ENCODE measurements around the gene HIVEP3.

HIVEP3 gene

DNA sequence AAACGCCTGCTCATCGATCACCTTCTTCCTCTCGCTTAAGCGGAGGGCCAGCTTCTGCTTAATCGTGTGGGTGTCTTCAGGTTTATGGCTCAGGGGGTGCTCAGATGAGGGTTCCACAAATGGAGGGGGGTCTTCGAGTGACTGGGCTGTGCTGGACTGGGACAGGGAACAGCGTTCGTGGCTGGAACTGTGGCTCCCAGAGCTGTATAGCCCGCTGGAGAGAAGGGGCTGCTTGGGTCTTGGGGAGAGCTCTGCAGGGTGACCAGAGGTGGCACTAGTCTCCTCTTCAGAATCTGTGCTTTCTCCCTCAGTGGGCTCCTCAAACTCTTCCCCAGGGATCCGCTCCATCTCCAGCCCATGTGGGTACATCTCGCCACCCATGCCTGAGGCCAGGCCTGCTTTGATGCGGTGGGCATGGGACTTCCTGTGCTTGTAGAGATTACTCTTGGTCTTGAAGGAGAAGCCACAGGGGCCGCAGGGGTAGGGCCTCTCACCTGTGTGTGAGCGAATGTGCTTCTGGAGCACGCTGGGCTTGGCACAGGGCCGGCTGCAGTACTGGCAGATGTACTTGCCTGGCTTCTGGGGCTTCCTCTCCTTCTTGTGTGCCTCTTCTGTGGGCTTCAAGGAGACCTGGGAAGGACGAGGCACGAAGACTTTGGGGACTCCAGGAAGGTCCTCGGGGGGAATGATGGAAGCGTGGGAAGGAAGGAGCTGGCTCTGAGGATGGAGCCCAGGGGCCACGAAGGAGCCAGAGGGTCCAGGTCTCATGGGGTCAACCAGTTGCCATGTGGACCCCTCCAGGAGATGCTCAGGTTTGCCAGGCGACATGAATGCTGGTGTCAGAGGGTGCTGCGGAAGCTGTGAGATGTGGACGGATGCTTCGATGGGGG is 334.8 kb downstream of the HIVEP3 start:
- no peak for DNase-seq (ENCODE audit: low read depth in 2 of 2)

- no peak for DNase-seq (ENCODE audit: low read depth in 2 of 2)
Measured at GRCh38 chr1:41582851-41583657, 335.7 kb downstream of the HIVEP3 start.

DNA sequence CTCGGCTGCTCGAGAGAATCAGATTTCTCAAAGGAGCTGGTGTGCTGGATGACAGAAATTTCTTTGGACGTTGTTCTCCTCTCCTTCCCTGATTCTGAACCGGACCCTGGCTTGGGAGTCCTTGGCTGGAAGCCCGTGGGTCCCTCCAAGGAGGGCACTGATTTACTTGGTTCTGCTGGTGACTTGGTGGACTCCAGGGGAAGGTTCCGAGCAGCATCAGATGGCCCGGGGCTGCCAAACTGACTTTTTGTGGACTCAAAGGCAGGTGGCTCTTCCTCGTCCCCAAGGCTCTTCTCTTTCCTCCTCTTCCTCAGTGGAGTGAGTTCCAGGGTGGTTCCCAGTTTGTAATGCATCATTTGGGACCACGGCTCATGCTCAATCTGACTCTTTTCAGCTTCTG is 336.4 kb downstream of the HIVEP3 start:
- DNase-seq (ENCODE audit: low read depth in 2 of 2): no peak

GRCh38 chr1:41582004-41582325 is 336.8 kb downstream of the HIVEP3 start:
- no peak for DNase-seq (ENCODE audit: low read depth in 2 of 2)

- DNase-seq (ENCODE audit: low read depth in 2 of 2): no peak
Measured at GRCh38 chr1:41581216-41582003, 337.3 kb downstream of the HIVEP3 start.

GRCh38 chr1:41580520-41581172 is 338.1 kb downstream of the HIVEP3 start:
- no peak for DNase-seq (ENCODE audit: low read depth in 2 of 2)

DNA sequence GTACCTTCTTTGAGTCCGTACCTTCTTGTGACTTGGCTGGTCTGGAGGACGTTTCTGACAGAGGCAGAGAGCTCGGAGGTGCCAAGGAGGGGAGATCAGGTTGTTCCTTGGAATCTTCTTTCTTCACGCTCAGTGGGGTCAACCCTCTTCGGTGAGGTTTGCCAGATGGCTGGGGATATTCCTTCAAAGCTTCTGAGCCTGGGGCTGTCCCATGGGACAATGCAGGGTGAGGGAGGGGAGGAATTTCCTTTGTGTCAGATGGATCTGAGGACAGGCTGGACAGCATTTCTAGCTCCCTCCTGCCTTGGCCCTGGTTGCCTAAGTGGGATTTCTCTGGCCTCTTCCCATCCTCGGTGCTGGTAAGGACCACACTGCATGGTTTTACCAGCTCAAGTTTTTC is 338.7 kb downstream of the HIVEP3 start:
- no peak for DNase-seq (ENCODE audit: low read depth in 2 of 2)

DNA sequence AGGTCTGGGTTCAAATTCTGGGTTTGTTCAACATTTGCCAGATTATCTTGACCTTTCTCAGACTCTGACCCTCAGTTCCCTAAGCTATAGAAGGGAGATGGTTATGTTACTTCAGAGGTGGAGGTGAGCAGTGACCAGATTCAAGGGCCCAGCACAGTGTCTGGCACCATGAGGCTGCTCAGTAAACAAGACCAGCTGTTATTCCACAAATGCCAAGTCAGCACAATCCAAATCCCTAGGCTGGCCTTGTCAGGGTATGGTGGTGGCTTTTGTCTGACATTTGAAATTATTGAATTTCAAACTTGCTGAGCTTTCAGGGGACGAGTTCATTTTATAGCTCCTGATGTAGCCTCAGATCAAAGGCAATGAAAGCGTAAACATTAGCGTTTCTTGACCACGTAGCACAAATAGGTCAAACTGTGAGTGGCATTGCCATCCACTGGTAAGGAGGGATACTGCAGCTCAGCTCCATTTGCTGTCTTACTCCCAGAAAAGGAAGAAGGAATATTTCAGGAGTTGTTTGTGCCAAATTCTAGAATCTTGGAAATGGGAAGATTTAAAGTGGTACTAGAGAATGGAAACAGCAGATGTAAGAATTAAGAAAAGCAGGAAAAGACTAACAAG is 339.9 kb downstream of the HIVEP3 start:
- no peak for DNase-seq (ENCODE audit: low read depth in 2 of 2)

DNA sequence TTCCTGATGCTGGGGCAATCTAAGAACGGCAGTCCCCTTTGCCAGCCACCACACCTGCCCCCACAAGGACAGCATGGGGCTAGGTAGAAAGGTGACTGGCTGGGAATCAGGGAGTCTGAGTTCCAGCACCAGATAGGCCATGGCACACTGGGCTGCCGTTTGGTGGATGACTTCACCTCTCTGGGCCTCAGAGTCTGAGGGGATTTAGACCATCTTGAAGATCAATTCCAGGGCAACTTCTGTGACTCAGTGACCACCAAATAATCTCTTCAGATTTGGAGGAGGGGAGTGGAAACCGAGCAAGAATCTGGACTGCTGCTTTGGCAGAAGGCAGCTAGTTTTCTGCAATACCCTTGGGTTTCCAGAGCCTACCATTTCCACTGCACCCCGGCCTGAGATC is 342.1 kb downstream of the HIVEP3 start:
- no peak for DNase-seq (ENCODE audit: low read depth in 2 of 2)

- DNase-seq (ENCODE audit: low read depth in 2 of 2): no peak
Measured at GRCh38 chr1:41576206-41576605, 342.5 kb downstream of the HIVEP3 start.

GRCh38 chr1:41574842-41575241 is 343.9 kb downstream of the HIVEP3 start:
- DNase-seq (ENCODE audit: low read depth in 2 of 2): no peak

DNA sequence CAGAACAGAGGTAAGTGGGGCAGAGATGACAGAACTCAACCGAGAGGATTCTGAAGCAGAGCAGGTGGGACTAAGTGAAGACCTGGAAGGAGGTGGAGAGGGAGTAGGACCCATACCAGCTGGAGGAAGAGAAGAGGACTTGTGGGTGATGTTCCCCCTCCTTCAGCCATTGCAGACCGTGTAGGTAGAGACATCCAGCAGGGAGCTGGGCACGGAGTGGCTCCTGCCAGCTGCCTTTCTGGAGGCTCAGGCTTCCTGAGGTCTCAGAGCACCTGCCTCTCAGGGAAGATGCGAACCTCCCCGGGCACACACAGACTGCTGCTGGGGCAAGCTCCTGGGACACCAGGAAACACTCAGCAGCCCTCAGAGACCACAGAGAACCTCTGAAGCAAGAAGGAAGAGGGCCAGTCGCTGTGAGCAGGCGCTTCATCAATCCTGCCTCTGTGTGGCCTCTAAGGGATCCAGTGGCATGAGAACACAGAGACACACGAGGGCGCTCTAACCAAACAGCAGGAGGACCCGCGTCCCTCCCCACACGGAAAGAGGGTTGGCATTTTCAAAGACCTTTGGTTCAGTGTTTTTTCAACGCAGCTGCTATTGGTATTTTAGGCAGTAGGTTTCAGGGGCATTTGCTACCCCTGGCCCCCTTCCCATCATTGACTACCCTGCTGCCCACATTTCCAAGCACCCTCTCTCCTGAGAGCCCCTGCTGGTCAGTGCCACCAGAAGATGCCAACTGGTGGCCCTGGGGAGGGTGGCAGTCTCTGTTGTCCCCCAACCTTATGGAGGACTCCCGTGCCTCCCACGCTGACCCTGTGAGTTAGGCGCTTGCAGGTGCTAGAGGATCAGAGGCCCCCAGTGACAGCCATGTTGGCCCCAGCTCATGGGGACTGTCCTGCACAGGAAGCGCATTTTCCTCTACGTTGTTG is 344.7 kb downstream of the HIVEP3 start:
- peak; percentile 61 to 66 for DNase-seq (ENCODE audit: low read depth in 2 of 2)

GRCh38 chr1:41573194-41573593 is 345.5 kb downstream of the HIVEP3 start:
- no peak for DNase-seq (ENCODE audit: low read depth in 2 of 2)

- DNase-seq (ENCODE audit: low read depth in 2 of 2): no peak
Measured at GRCh38 chr1:41572224-41572623, 346.5 kb downstream of the HIVEP3 start.

- DNase-seq (ENCODE audit: low read depth in 2 of 2): no peak
Measured at GRCh38 chr1:41571041-41571440, 347.7 kb downstream of the HIVEP3 start.

GRCh38 chr1:41568204-41568603 is 350.5 kb downstream of the HIVEP3 start:
- DNase-seq (ENCODE audit: low read depth in 2 of 2): no peak

DNA sequence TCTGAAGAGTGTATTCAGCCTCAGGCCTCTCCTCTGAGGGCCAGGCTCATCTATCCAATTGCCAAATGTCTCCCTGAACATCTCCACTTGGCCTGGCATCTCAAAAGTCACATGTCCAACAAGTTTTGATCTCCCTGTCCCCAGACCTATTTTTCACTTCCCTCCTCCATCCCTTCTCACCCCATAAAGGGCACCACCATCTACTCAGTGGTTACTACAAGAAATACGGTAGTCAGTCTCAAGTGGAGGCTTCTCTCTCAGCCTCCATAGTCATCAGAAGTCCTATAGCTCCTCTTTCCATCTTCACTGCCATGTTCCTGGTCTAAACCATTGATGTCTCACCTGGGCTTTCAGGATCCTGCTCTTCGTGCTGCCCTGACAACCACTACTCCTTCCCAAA is 351.8 kb downstream of the HIVEP3 start:
- no peak for DNase-seq (ENCODE audit: low read depth in 2 of 2)

DNA sequence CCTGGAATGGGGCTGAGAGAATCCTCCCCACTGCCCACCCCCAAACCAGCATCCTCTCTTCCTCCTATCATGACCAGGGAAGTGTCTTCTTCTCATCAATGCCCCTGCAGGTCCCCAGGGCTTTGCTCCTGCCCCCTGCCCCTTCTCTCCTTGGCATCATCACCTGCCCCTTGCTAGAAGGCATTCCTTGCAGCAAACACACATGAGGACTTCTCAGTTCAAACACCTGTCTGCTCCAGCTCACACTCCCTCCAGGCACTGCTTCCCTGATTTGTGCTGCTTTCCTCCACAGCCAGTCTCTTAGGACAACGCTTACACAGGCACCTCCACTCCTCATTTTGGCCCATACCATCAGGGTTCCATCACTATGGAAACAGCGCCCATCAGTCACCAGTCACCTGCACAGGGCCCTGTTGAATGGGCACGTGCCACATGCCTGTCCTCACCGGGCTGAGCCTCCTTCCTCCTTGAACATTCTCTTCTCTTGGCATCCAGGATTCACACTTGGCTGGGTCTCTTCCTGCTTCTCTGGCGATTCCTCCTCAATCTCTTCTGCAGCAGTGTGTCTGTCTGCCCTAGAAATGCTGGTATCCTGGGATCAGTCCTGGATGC is 352.3 kb downstream of the HIVEP3 start:
- no peak for DNase-seq (ENCODE audit: low read depth in 2 of 2)

GRCh38 chr1:41564741-41565475 is 353.8 kb downstream of the HIVEP3 start:
- no peak for DNase-seq (ENCODE audit: low read depth in 2 of 2)
